KOPT-K1 (cell line): ENCODE measurements around the gene SERPINE3.

Experiments used
- H3K27ac ChIP-seq: fragments of 200-600 bp; sonication (generic); 2 replicates; pipeline ENCODE4 v1.5.1; 2016; ENCODE audit warnings: antibody characterized with exemption, mild to moderate bottlenecking, low read depth, low read length; ENCODE audit not compliant: poor library complexity, severe bottlenecking
- H3K36me3 ChIP-seq: fragments of 200-600 bp; sonication (generic); 2 replicates; pipeline ENCODE4 v1.5.1; 2017; ENCODE audit warnings: antibody characterized with exemption, mild to moderate bottlenecking, low read length, moderate library complexity; ENCODE audit not compliant: insufficient read depth
- H3K9me3 ChIP-seq: fragments of 200-600 bp; sonication (generic); 2 replicates; pipeline ENCODE4 v1.5.1; 2017; ENCODE audit warnings: antibody characterized with exemption, low read length, mild to moderate bottlenecking; ENCODE audit not compliant: insufficient read depth, poor library complexity, severe bottlenecking

SERPINE3 gene

DNA sequence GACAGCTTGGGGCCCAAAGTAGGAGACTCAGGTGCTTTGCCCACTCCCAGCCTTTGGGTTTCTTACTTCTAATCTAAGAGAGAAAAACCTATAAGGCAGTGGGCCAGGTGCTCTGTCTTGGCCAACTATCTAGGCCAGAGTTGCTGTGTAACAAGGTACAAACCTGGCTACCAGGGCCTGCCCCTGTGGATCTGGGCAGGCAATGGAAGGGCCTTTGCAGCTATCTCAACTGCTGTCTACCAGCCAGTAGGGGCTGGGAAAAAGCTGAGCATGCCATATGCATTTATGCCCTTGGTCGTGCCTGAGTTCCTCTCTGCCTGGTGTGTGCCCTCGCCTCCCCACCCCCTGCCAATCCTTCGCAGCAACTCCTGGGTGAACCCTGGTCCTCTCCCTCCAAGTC is 16.7 kb upstream of the SERPINE3 start:
- no peaks in the 10 kb centered on the region for H3K36me3 ChIP-seq
- no peaks in the 10 kb centered on the region for H3K9me3 ChIP-seq
- no peak overlapping the region for H3K27ac ChIP-seq

- Histone ChIP-seq H3K27ac (no peak overlapping the region), H3K36me3 (no peaks in the 10 kb centered on the region), H3K9me3 (no peaks in the 10 kb centered on the region)
Measured at GRCh38 chr13:51323824-51324511, 15.5 kb upstream of the SERPINE3 start.

GRCh38 chr13:51324714-51325420 is 14.6 kb upstream of the SERPINE3 start:
- no peaks in the 10 kb centered on the region for H3K36me3 ChIP-seq
- no peak overlapping the region for H3K27ac ChIP-seq
- no peaks in the 10 kb centered on the region for H3K9me3 ChIP-seq

GRCh38 chr13:51325837-51326236 is 13.7 kb upstream of the SERPINE3 start:
- Histone ChIP-seq H3K9me3 (no peaks in the 10 kb centered on the region), H3K27ac (no peak overlapping the region), H3K36me3 (no peaks in the 10 kb centered on the region)

- Histone ChIP-seq H3K9me3 (no peaks in the 10 kb centered on the region), H3K27ac (no peak overlapping the region), H3K36me3 (no peaks in the 10 kb centered on the region)
Measured at GRCh38 chr13:51326777-51327176, 12.7 kb upstream of the SERPINE3 start.

DNA sequence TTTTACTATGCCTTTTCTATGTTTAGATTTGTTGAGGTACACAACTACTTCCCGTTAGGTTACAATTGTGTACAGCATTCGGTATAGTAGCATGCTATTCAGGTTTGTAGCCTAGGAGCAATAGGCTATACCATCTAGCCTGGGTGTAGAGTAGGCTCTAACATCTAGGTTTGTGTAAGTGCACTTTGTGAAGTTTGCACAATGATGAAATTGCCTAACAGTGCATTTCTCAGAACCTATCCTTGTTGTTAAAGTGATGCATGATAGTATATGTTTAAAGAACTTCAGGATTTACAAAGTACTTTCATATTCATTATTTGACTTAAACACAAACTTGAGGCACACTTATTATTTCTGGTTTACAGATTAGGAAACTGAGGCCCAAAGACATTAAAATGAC is 11.5 kb upstream of the SERPINE3 start:
- no peaks in the 10 kb centered on the region for H3K9me3 ChIP-seq
- no peak overlapping the region for H3K27ac ChIP-seq
- no peaks in the 10 kb centered on the region for H3K36me3 ChIP-seq

GRCh38 chr13:51328488-51328887 is 11.0 kb upstream of the SERPINE3 start:
- H3K27ac ChIP-seq: no peak overlapping the region
- H3K36me3 ChIP-seq: no peaks in the 10 kb centered on the region
- H3K9me3 ChIP-seq: no peaks in the 10 kb centered on the region

DNA sequence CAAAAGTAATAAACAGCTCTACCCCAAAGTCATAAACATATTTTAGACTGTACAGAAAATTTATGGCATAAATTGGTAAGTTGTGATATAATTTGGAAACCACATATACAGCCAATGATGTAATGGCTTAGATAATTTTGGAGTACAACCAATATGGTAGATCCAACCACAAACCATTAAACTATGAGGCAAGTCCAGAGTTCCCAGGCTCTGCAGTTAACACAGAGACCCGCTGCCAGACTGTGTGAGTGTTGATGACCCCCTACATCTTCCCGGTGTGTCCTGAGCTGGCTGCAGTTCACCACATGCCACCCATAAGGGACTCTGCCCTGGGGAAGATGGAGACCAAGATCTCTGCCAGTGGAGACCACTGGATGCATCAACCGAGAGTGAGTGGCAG is 9.9 kb upstream of the SERPINE3 start:
- Histone ChIP-seq H3K36me3 (no peaks in the 10 kb centered on the region), H3K9me3 (no peaks in the 10 kb centered on the region), H3K27ac (no peak overlapping the region)

DNA sequence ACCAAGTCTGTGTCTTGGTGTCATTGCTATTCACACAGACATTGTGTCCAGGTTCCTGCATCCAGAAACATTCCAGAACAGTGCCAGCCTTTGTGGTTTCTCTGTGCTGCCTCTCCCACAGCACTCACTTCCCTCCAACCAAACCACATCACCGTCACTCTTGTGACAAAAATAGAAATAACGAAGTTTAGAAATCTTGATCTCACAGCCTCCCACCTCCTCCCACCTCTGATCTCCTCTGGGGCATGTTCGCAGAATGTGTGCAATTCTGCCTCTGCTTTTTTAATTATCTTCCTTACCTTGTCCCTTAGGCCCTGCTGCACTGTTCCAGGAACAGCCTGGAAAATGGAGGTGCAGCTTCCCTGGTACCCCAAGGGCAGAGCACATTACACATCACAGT is 8.7 kb upstream of the SERPINE3 start:
- Histone ChIP-seq H3K27ac (no peak overlapping the region), H3K36me3 (no peaks in the 10 kb centered on the region), H3K9me3 (no peaks in the 10 kb centered on the region)

DNA sequence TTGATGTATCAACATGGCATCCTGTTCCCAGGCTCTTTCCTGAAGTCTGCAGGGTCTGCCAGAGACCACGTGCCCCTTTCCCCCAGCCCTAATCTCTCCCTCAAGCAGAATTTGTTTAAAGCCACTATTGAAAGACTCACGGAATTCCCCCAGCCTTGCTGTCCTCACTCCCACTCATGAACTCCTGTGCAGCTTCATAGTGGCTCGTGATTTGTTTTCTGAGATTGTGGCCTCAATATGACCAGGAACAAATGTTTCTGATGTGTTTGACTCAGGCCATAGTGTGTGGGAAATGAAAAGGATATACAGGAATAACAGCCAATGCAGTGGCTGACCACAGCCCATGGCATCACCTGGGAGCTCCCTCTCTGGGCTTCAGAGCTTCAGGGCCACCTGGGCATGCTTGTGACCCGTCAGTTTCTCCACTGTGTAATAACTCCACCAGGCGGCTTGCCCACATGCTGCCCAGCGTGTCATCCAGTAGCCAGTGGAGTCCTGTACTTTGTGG is 8.1 kb upstream of the SERPINE3 start:
- Histone ChIP-seq H3K36me3 (no peaks in the 10 kb centered on the region), H3K9me3 (no peaks in the 10 kb centered on the region), H3K27ac (no peak overlapping the region)

DNA sequence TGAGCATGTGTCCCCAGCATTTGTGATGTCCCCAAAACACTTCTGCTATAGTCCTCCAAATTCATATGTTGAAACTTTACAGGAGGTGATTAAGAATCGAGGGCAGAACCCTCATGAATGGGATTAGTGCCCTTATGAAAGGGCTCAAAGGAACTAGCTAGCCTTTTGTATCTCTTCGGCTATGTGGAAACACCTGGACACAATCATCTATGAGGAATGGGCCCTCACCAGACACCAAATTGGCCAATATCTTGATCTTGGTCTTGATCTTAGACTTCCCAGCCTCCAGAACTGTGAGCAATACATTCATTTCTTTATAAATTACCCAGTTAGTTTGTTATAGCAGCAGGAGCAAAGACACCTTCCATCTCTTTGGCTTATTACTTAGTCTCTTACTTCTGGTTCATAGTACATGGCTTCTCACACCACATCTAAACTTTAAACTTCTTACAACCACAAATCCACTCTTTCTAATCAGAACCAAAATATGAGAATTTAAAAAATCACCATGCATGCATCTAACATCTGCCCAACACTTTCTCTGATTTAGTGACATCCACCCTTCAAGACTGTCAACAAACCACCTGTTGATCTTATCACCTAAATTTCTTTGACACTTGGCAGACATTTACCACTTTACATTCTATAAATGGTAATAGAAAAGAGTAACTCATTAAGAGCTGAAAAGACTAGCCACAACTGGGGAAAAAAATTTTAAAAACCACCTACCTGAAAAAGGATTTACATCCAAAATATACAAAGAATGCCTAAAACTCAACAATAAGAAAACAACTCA is 6.7 kb upstream of the SERPINE3 start:
- H3K36me3 ChIP-seq: no peaks in the 10 kb centered on the region
- no peaks in the 10 kb centered on the region for H3K9me3 ChIP-seq
- no peak overlapping the region for H3K27ac ChIP-seq

DNA sequence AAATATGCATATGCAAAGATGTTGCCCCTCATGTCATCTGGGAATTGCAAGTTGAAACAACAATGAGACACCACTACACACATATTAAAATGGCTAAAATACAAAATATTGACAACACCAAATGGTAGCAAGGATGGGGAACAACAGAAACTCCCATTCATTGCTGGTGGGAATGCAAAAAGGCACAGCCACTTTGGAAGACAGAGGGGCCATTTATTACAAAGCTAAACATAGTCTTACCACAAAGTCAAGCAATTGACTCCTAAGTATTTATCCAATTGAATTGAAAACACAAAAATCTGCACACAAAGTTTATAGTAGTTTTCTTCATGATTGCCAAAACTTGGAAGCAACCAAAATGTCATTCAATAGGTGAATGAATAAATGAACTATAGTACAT is 6.1 kb upstream of the SERPINE3 start:
- Histone ChIP-seq H3K27ac (no peak overlapping the region), H3K36me3 (no peaks in the 10 kb centered on the region), H3K9me3 (no peaks in the 10 kb centered on the region)

GRCh38 chr13:51333826-51334225 is 5.7 kb upstream of the SERPINE3 start:
- Histone ChIP-seq H3K36me3 (no peaks in the 10 kb centered on the region), H3K9me3 (no peaks in the 10 kb centered on the region), H3K27ac (no peak overlapping the region)

DNA sequence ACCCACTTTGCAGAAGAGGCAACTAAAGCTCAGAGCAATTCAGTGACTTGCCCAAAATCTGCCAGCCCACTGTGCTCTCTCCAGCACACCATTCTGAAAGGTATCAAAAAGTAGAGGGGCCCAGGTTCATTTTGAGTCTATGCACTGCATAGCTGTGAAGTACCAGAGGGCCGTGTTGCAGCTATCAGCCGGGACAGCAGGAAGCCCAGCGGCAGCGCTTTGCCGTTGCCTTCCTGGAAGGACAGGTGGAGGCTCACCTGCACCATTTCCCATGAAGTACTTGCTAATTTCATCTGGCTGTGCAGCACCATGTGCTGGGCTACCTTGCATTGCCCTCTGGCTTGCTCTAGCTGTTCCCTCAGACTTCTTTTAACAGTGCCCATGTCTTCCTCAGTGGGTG is 2.7 kb upstream of the SERPINE3 start:
- no peaks in the 10 kb centered on the region for H3K36me3 ChIP-seq
- no peak overlapping the region for H3K27ac ChIP-seq
- H3K9me3 ChIP-seq: no peaks in the 10 kb centered on the region

- Histone ChIP-seq H3K36me3 (no peaks in the 10 kb centered on the region), H3K27ac (no peak overlapping the region), H3K9me3 (no peaks in the 10 kb centered on the region)
Measured at GRCh38 chr13:51339952-51340732, 651 bp downstream of the SERPINE3 start.
